Breast epithelium (tissue), 4 donors: ENCODE measurements around the gene ZC2HC1B. TPM values are rescaled to one million over a fixed set of nuclear protein-coding genes. Genes with fewer than 3 reads are reported as not detected.

Experiments used
- DNase-seq, 2 donors: peaks; one replicate each; pipeline ENCODE4 v3.0.0-alpha.2; 2019; ENCODE audit warnings: low spot score in 2 of 2
- H3K27ac ChIP-seq, 2 donors: fragments of 200-600 bp; sonication (generic) in 1 of 2; one replicate each; pipeline ENCODE4 v1.5.1; 2016 to 2019; ENCODE audit warnings: mild to moderate bottlenecking in 1 of 2
- H3K27me3 ChIP-seq, 2 donors: fragments of 200-600 bp; sonication (generic) in 1 of 2; one replicate each; pipeline versions ENCODE4 v1.5.1 to v1.6.0; 2017 to 2019; ENCODE audit warnings: control low read depth in 1 of 2, mild to moderate bottlenecking in 1 of 2
- H3K36me3 ChIP-seq: fragments of 200-600 bp; one replicate; pipeline ENCODE4 v1.5.1; 2019
- H3K4me1 ChIP-seq, 2 donors: fragments of 200-600 bp; sonication (generic); one replicate each; pipeline ENCODE4 v1.5.1; 2016 to 2019; ENCODE audit warnings: control low read depth in 1 of 2
- H3K4me3 ChIP-seq, 3 donors: fragments of 200-600 bp; sonication (generic); 1 replicate in 2 of 3; 2 replicates in 1 of 3; pipeline ENCODE4 v1.5.1; 2016 to 2019; ENCODE audit warnings: mild to moderate bottlenecking in 3 of 3, moderate library complexity in 2 of 3
- H3K9me3 ChIP-seq, 2 donors: fragments of 200-600 bp; sonication (generic) in 1 of 2; one replicate each; pipeline ENCODE4 v1.5.1; 2016 to 2019; ENCODE audit warnings: control low read depth in 1 of 2
- CTCF ChIP-seq, 3 donors: fragments of 450-650 bp; IDR thresholded peaks; one replicate each; pipeline ENCODE4 v1.5.1; 2016 to 2017; ENCODE audit warnings: antibody characterized with exemption in 3 of 3, mild to moderate bottlenecking in 3 of 3, moderate library complexity in 3 of 3
- POLR2A ChIP-seq: fragments of 450-650 bp; IDR thresholded peaks from one replicate; pipeline ENCODE4 v1.6.1; 2016; ENCODE audit warnings: antibody characterized with exemption, mild to moderate bottlenecking, moderate library complexity
- POLR2AphosphoS5 ChIP-seq, 3 donors: sonication (generic); formaldehyde crosslinking; IDR thresholded peaks; one replicate each; pipeline ENCODE4 v1.6.1; 2017; ENCODE audit warnings: antibody characterized with exemption in 3 of 3
- intact Hi-C: fragments of 100-400 bp; cut with DNase I; formaldehyde crosslinking; loops from one replicate; pipeline ENCODE4 v1.15.1; 2023; ENCODE audit warnings: low total_unique reads
- total RNA-seq, 3 donors: library from RNA; depleted of rRNA; stranded (reverse); fragments of >200 nt; gene quantifications; one replicate each; pipeline ENCODE4 v1.1.0, GENCODE V29; 2016

ZC2HC1B gene
- total RNA-seq, 3 donors from 2014 or later, result not detected

DNA sequence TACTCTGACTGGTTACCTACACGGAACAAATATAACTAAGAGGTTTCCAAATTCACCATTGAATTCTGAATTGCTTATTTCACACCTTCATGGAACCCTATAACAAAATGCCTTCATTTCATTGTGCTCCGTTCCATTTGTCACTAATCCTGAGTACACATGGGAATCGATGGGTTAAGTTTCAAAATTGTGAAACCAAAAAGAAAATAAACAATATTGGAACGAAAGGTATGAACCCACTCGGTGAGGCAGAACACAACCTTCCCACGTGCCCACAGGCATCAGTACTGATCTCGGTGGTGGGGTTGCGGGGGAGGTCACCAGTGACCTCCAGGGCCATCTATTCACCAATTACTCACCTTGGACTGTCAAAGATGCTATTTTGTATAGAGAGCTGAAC, 109.8 kb downstream of the ZC2HC1B start:
- intact Hi-C loops, result no loop called here

DNA sequence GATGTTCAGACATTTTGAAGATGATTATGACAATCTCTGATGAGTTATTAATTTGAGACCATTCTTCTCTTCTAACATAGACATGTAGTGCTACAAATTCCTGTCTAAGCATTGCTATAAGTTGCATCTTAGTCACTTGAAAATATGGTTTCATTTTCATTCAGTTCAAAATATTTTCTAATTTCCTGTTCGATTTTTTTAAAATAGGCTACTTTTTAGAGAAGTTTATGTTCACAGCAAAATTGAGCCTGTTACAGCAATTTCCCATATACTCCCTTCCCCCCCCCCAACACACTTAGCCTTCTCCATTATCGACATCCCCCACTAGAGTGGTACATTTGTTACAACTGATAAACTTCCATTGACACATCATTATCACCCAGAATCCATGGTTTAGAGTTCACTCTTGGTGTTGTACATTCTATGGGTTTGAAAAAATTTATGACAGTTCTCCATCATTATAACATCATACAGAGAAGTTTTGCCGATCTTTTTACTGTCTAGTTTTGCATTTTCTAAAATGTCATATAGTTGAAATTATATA, 112.6 kb downstream of the ZC2HC1B start:
- Histone ChIP-seq H3K4me1 (no peaks in the 10 kb centered on the region), H3K4me3 (no peak overlapping the region), H3K9me3 (no peaks in the 10 kb centered on the region), H3K36me3 (no peaks in the 10 kb centered on the region), H3K27me3 (no peaks in the 10 kb centered on the region), H3K27ac (no peak overlapping the region)
- DNase-seq, result no peak
- no peak for TF ChIP-seq POLR2A
- no peak for TF ChIP-seq CTCF (IDR thresholded peaks at IDR 0.05)
- no peak for TF ChIP-seq POLR2AphosphoS5 (IDR thresholded peaks at IDR 0.05)
- intact Hi-C loops, result no loop called here

More for the DNA sequence above, 109.8 kb downstream of the ZC2HC1B start:
- H3K27me3 ChIP-seq, result no peaks in the 10 kb centered on the region
- no peak overlapping the region for H3K27ac ChIP-seq
- TF ChIP-seq CTCF (IDR thresholded peaks at IDR 0.05) (no peak), POLR2AphosphoS5 (IDR thresholded peaks at IDR 0.05) (no peak), POLR2A (no peak)
- no peaks in the 10 kb centered on the region for H3K4me1 ChIP-seq
- H3K9me3 ChIP-seq, result no peaks in the 10 kb centered on the region
- H3K36me3 ChIP-seq, result no peaks in the 10 kb centered on the region
- no peak for DNase-seq
- no peak overlapping the region for H3K4me3 ChIP-seq

DNA sequence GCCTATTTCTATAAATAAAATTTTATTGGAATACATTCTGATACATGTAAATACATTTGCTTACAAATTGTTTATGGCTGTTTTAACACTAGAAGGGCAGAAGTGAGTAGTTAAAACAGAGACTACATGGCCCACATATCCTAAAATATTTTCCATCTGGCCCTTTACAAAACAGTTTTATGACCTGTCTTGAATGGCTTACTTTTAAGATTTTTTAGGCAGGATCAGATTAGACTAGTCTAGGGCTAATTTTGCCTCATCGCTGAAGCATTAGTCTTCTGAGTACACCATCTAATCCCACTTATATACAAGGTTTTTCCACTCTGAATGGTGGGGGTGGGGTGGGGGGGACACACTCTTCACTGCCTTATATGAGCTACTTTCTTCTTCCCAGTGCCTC, 116.6 kb downstream of the ZC2HC1B start:
- Histone ChIP-seq H3K4me1 (no peaks in the 10 kb centered on the region), H3K9me3 (no peaks in the 10 kb centered on the region), H3K36me3 (no peaks in the 10 kb centered on the region), H3K27ac (no peak overlapping the region), H3K27me3 (no peaks in the 10 kb centered on the region), H3K4me3 (no peak overlapping the region)
- TF ChIP-seq POLR2A, result no peak
- TF ChIP-seq CTCF (IDR thresholded peaks at IDR 0.05), result no peak
- no peak for TF ChIP-seq POLR2AphosphoS5 (IDR thresholded peaks at IDR 0.05)
- intact Hi-C loops, result no loop called here
- DNase-seq, result no peak

DNA sequence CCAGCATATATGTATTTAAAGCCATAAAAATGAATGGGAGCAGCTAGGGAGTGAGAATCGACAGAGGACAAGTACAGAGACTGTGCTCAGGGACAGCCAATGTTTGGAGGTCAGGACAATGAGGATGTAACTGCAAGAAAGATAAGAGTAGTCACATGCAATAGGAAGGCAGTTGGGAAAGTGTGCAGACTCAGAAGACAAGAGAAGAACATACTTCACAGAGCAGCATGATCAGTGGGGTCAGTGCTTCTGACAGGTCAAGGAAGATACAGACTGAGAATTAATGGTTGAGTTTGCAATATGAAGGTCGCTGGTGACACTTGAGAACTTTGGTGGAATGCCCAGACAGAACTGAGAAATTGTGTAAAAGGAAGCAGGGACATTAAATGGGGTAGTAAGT, 118.7 kb downstream of the ZC2HC1B start:
- Histone ChIP-seq H3K4me3 (no peak overlapping the region), H3K36me3 (no peaks in the 10 kb centered on the region), H3K27me3 (no peaks in the 10 kb centered on the region), H3K4me1 (no peaks in the 10 kb centered on the region), H3K27ac (no peak overlapping the region), H3K9me3 (no peaks in the 10 kb centered on the region)
- no peak for DNase-seq
- intact Hi-C loops, result no loop called here
- TF ChIP-seq POLR2AphosphoS5 (IDR thresholded peaks at IDR 0.05), result no peak
- no peak for TF ChIP-seq CTCF (IDR thresholded peaks at IDR 0.05)
- TF ChIP-seq POLR2A, result no peak

DNA sequence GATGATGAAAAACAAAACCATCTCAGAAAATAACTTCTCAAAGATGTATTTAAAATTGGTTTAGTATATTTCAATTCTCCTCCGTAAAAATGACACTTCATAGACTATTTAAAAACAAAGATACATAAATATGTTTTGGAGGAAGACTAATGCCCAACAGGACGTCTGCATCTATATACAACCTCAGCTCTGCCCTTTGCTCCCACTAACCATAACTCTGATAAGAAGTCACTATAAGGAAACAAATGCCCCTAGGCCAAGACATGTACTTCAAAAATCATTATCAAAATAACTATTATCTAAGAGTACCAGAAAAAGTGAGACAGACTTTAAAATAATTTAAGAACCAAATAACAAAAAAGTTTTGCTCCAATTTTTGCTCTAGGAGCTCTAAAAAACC, 120.4 kb downstream of the ZC2HC1B start:
- Histone ChIP-seq H3K27ac (no peak overlapping the region), H3K9me3 (peaks cover 0 to 8% of the 10 kb centered on the region in 2 donors), H3K4me1 (no peaks in the 10 kb centered on the region), H3K4me3 (no peak overlapping the region), H3K36me3 (no peaks in the 10 kb centered on the region), H3K27me3 (no peaks in the 10 kb centered on the region)
- DNase-seq, result no peak
- no peak for TF ChIP-seq POLR2AphosphoS5 (IDR thresholded peaks at IDR 0.05)
- no peak for TF ChIP-seq POLR2A
- no peak for TF ChIP-seq CTCF (IDR thresholded peaks at IDR 0.05)
- intact Hi-C loops, result no loop called here
